ENCODE results near the gene GSS.

GSS gene

GRCh38 chr20:34970846-34971560, 15.4 kb upstream of the GSS start:
- Histone ChIP-seq H3K27me3 (ENCODE audit: low read depth, low read length) (no peaks in the 10 kb centered on the region), H3K4me1 (ENCODE audit: control insufficient read depth in 1 of 2, insufficient read depth in 2 of 2, low read length in 2 of 2) (no peaks in the 10 kb centered on the region), H3K4me3 (ENCODE audit: low read depth in 1 of 2, low read length in 2 of 2) (no peak overlapping the region), H3K36me3 (ENCODE audit: control insufficient read depth in 1 of 2, insufficient read depth in 2 of 2, low read length in 2 of 2) (no peaks in the 10 kb centered on the region), H3K9me3 (ENCODE audit: control insufficient read depth in 1 of 2, low read length in 2 of 2) (no peaks in the 10 kb centered on the region), H3K27ac (ENCODE audit: low read length) (no peak overlapping the region)

- no peaks in the 10 kb centered on the region for H3K4me1 ChIP-seq (ENCODE audit: control insufficient read depth in 1 of 2, insufficient read depth in 2 of 2, low read length in 2 of 2)
- H3K9me3 ChIP-seq (ENCODE audit: control insufficient read depth in 1 of 2, low read length in 2 of 2), result no peaks in the 10 kb centered on the region
- H3K27ac ChIP-seq (ENCODE audit: low read length), result no peak overlapping the region
- no peak overlapping the region for H3K4me3 ChIP-seq (ENCODE audit: low read depth in 1 of 2, low read length in 2 of 2)
- no peaks in the 10 kb centered on the region for H3K36me3 ChIP-seq (ENCODE audit: control insufficient read depth in 1 of 2, insufficient read depth in 2 of 2, low read length in 2 of 2)
- H3K27me3 ChIP-seq (ENCODE audit: low read depth, low read length), result no peaks in the 10 kb centered on the region
These were observed 14.7 kb upstream of the GSS start for GRCh38 chr20:34970193-34970840.

- Histone ChIP-seq H3K36me3 (ENCODE audit: control insufficient read depth in 1 of 2, insufficient read depth in 2 of 2, low read length in 2 of 2) (no peaks in the 10 kb centered on the region), H3K27ac (ENCODE audit: low read length) (no peak overlapping the region), H3K4me3 (ENCODE audit: low read depth in 1 of 2, low read length in 2 of 2) (no peak overlapping the region), H3K9me3 (ENCODE audit: control insufficient read depth in 1 of 2, low read length in 2 of 2) (no peaks in the 10 kb centered on the region), H3K27me3 (ENCODE audit: low read depth, low read length) (no peaks in the 10 kb centered on the region), H3K4me1 (ENCODE audit: control insufficient read depth in 1 of 2, insufficient read depth in 2 of 2, low read length in 2 of 2) (no peaks in the 10 kb centered on the region)
These were observed 12.6 kb upstream of the GSS start for GRCh38 chr20:34968042-34968775.

GRCh38 chr20:34967421-34967820, 11.8 kb upstream of the GSS start:
- no peak overlapping the region for H3K27ac ChIP-seq (ENCODE audit: low read length)
- no peaks in the 10 kb centered on the region for H3K4me1 ChIP-seq (ENCODE audit: control insufficient read depth in 1 of 2, insufficient read depth in 2 of 2, low read length in 2 of 2)
- no peaks in the 10 kb centered on the region for H3K36me3 ChIP-seq (ENCODE audit: control insufficient read depth in 1 of 2, insufficient read depth in 2 of 2, low read length in 2 of 2)
- H3K27me3 ChIP-seq (ENCODE audit: low read depth, low read length), result no peaks in the 10 kb centered on the region
- H3K4me3 ChIP-seq (ENCODE audit: low read depth in 1 of 2, low read length in 2 of 2), result no peak overlapping the region
- no peaks in the 10 kb centered on the region for H3K9me3 ChIP-seq (ENCODE audit: control insufficient read depth in 1 of 2, low read length in 2 of 2)

- H3K4me3 ChIP-seq (ENCODE audit: low read depth in 1 of 2, low read length in 2 of 2), result no peak overlapping the region
These were observed 9.4 kb upstream of the GSS start for GRCh38 chr20:34965051-34965450.

GRCh38 chr20:34964486-34964885, 8.9 kb upstream of the GSS start:
- H3K27me3 ChIP-seq (ENCODE audit: low read depth, low read length), result no peaks in the 10 kb centered on the region
- no peak overlapping the region for H3K4me3 ChIP-seq (ENCODE audit: low read depth in 1 of 2, low read length in 2 of 2)
- H3K4me1 ChIP-seq (ENCODE audit: control insufficient read depth in 1 of 2, insufficient read depth in 2 of 2, low read length in 2 of 2), result no peaks in the 10 kb centered on the region

More at GRCh38 chr20:34965051-34965450, 9.4 kb upstream of the GSS start:
- no peaks in the 10 kb centered on the region for H3K4me1 ChIP-seq (ENCODE audit: control insufficient read depth in 1 of 2, insufficient read depth in 2 of 2, low read length in 2 of 2)
- H3K36me3 ChIP-seq (ENCODE audit: control insufficient read depth in 1 of 2, insufficient read depth in 2 of 2, low read length in 2 of 2), result no peaks in the 10 kb centered on the region
- no peaks in the 10 kb centered on the region for H3K27me3 ChIP-seq (ENCODE audit: low read depth, low read length)
- no peaks in the 10 kb centered on the region for H3K9me3 ChIP-seq (ENCODE audit: control insufficient read depth in 1 of 2, low read length in 2 of 2)
- H3K27ac ChIP-seq (ENCODE audit: low read length), result no peak overlapping the region

GRCh38 chr20:34956751-34957472, 1.3 kb upstream of the GSS start:
- Histone ChIP-seq H3K27ac (ENCODE audit: low read length) (no peak overlapping the region), H3K4me1 (ENCODE audit: control insufficient read depth in 1 of 2, insufficient read depth in 2 of 2, low read length in 2 of 2) (peaks cover 0 to 7% of the 10 kb centered on the region in 2 donors), H3K27me3 (ENCODE audit: low read depth, low read length) (no peaks in the 10 kb centered on the region)

More at GRCh38 chr20:34964486-34964885, 8.9 kb upstream of the GSS start:
- no peak overlapping the region for H3K27ac ChIP-seq (ENCODE audit: low read length)
- H3K36me3 ChIP-seq (ENCODE audit: control insufficient read depth in 1 of 2, insufficient read depth in 2 of 2, low read length in 2 of 2), result no peaks in the 10 kb centered on the region
- no peaks in the 10 kb centered on the region for H3K9me3 ChIP-seq (ENCODE audit: control insufficient read depth in 1 of 2, low read length in 2 of 2)

GRCh38 chr20:34956041-34956458, 444 bp upstream of the GSS start:
- Histone ChIP-seq H3K4me1 (ENCODE audit: control insufficient read depth in 1 of 2, insufficient read depth in 2 of 2, low read length in 2 of 2) (peaks cover 0 to 7% of the 10 kb centered on the region in 2 donors), H3K4me3 (ENCODE audit: low read depth in 1 of 2, low read length in 2 of 2) (peak overlapping the region; percentile 69 to 86), H3K9me3 (ENCODE audit: control insufficient read depth in 1 of 2, low read length in 2 of 2) (no peaks in the 10 kb centered on the region), H3K27me3 (ENCODE audit: low read depth, low read length) (no peaks in the 10 kb centered on the region), H3K27ac (ENCODE audit: low read length) (peak overlapping the region; percentile 91), H3K36me3 (ENCODE audit: control insufficient read depth in 1 of 2, insufficient read depth in 2 of 2, low read length in 2 of 2) (peaks cover 0 to 7% of the 10 kb centered on the region in 2 donors)

More at GRCh38 chr20:34956751-34957472, 1.3 kb upstream of the GSS start:
- Histone ChIP-seq H3K9me3 (ENCODE audit: control insufficient read depth in 1 of 2, low read length in 2 of 2) (no peaks in the 10 kb centered on the region), H3K4me3 (ENCODE audit: low read depth in 1 of 2, low read length in 2 of 2) (no peak overlapping the region), H3K36me3 (ENCODE audit: control insufficient read depth in 1 of 2, insufficient read depth in 2 of 2, low read length in 2 of 2) (no peaks in the 10 kb centered on the region)

- H3K9me3 ChIP-seq (ENCODE audit: control insufficient read depth in 1 of 2, low read length in 2 of 2), result no peaks in the 10 kb centered on the region
- peak overlapping the region; percentile 91 for H3K27ac ChIP-seq (ENCODE audit: low read length)
- H3K4me1 ChIP-seq (ENCODE audit: control insufficient read depth in 1 of 2, insufficient read depth in 2 of 2, low read length in 2 of 2), result peaks cover 0 to 7% of the 10 kb centered on the region in 2 donors
- peaks cover 4 to 7% of the 10 kb centered on the region in 2 donors for H3K36me3 ChIP-seq (ENCODE audit: control insufficient read depth in 1 of 2, insufficient read depth in 2 of 2, low read length in 2 of 2)
- no peaks in the 10 kb centered on the region for H3K27me3 ChIP-seq (ENCODE audit: low read depth, low read length)
- peak overlapping the region; percentile 69 to 86 for H3K4me3 ChIP-seq (ENCODE audit: low read depth in 1 of 2, low read length in 2 of 2)
These were observed 739 bp downstream of the GSS start for GRCh38 chr20:34954904-34955230.

- Histone ChIP-seq H3K27me3 (ENCODE audit: low read depth, low read length) (no peaks in the 10 kb centered on the region), H3K4me1 (ENCODE audit: control insufficient read depth in 1 of 2, insufficient read depth in 2 of 2, low read length in 2 of 2) (peaks cover 0 to 7% of the 10 kb centered on the region in 2 donors), H3K36me3 (ENCODE audit: control insufficient read depth in 1 of 2, insufficient read depth in 2 of 2, low read length in 2 of 2) (peaks cover 12% of the 10 kb centered on the region in 2 donors), H3K4me3 (ENCODE audit: low read depth in 1 of 2, low read length in 2 of 2) (no peak overlapping the region), H3K27ac (ENCODE audit: low read length) (no peak overlapping the region), H3K9me3 (ENCODE audit: control insufficient read depth in 1 of 2, low read length in 2 of 2) (no peaks in the 10 kb centered on the region)
These were observed 1.6 kb downstream of the GSS start for GRCh38 chr20:34953960-34954359.

- no peaks in the 10 kb centered on the region for H3K9me3 ChIP-seq (ENCODE audit: control insufficient read depth in 1 of 2, low read length in 2 of 2)
- peaks cover 12% of the 10 kb centered on the region in 2 donors for H3K36me3 ChIP-seq (ENCODE audit: control insufficient read depth in 1 of 2, insufficient read depth in 2 of 2, low read length in 2 of 2)
- H3K4me1 ChIP-seq (ENCODE audit: control insufficient read depth in 1 of 2, insufficient read depth in 2 of 2, low read length in 2 of 2), result peaks cover 0 to 7% of the 10 kb centered on the region in 2 donors
- H3K27ac ChIP-seq (ENCODE audit: low read length), result no peak overlapping the region
- no peaks in the 10 kb centered on the region for H3K27me3 ChIP-seq (ENCODE audit: low read depth, low read length)
- no peak overlapping the region for H3K4me3 ChIP-seq (ENCODE audit: low read depth in 1 of 2, low read length in 2 of 2)
These were observed 2.9 kb downstream of the GSS start for GRCh38 chr20:34952671-34953070.

Measured in muscle layer of duodenum (tissue), 2 donors.